ENCODE results near the gene NHSL1.
A peak's percentile ranks its signal among the peaks of the same experiment; 100 is the strongest.

Gene NHSL1

DNA sequence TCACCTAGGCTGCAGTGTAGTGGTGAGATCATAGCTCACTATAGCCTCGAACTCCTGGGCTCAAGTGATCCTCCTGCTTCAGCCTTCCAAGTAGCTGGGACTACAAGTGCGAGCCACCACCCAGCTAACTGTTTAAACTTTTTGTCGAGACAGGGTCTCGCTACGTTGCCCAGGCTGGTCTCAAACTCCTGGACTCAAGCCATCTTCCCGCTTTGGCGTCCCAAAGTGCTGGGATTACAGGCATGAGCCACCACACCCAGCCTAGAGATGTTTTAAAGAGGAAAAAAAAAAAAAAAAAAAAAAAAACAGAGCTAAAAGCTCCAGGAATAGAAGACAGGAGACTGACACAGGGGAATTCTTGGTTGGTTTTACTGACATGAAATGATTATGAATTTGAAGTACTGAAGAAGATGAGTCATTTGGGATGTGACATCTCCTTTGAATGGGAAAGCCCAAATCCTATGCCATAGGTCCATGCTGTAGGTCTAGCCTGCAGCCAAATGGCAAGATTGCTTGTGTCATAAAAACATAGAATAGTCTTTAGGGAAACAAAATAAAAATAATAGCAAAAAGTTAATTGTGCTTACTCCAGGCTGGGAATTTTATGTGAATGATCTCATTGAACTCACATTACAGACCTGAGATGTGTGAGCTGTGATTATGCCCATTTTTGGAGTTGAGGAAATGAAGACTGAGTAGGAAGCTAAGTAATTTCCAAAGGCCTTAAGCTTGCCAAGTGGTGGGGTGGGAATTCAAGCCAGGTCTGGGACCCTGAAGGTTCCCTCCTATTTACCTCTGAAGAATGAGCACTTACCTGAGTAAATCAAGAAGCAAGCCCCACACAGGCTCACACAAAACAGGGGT lies 24.3 kb upstream of the NHSL1 start:
- POLR2A ChIA-PET: interaction anchor here (0.6 kb wide), 1 partner anchor 465 kb away, joined by 3 read pairs; no protein-coding TSS in a partner anchor
- peaks cover 7 to 24% (median 16%) of the 10 kb centered on the region in 4 experiments for H3K4me1 ChIP-seq (ENCODE audit: control extremely low read depth in 1 of 4, control insufficient read depth in 4 of 4, insufficient read depth in 4 of 4, low read length in 3 of 4)
- no peaks in the 10 kb centered on the region for H3K27me3 ChIP-seq (replicated peaks in 2 of 5; ENCODE audit: control insufficient read depth in 4 of 5, insufficient read depth in 5 of 5, low read length in 4 of 5)
- 97% methylated on average over 7 of the region's 7 CpGs for WGBS (ENCODE audit: insufficient coverage)
- H3K9me3 ChIP-seq (ENCODE audit: control extremely low read depth in 1 of 5, control insufficient read depth in 4 of 5, insufficient read depth in 2 of 5, low read depth in 1 of 5, low read length in 4 of 5): no peaks in the 10 kb centered on the region
- no peak overlapping the region for H3K4me3 ChIP-seq (ENCODE audit: control insufficient read depth in 1 of 7, extremely low read depth in 1 of 7, insufficient read depth in 4 of 7, low read depth in 2 of 7, low read length in 6 of 7)
- H3K27ac ChIP-seq (ENCODE audit: insufficient read depth in 1 of 2, low read depth in 1 of 2, low read length in 2 of 2, poor library complexity in 1 of 2, severe bottlenecking in 2 of 2): no peak overlapping the region
- CTCF ChIA-PET: interaction anchor here (1.1 to 2.1 kb wide), 3 partner anchors 45 to 406 kb away, joined by 3 to 6 read pairs (median 3); no protein-coding TSS in a partner anchor
- DNase-seq: no peak
- H3K36me3 ChIP-seq (ENCODE audit: control insufficient read depth in 4 of 4, insufficient read depth in 4 of 4, low read length in 3 of 4): no peaks in the 10 kb centered on the region

DNA sequence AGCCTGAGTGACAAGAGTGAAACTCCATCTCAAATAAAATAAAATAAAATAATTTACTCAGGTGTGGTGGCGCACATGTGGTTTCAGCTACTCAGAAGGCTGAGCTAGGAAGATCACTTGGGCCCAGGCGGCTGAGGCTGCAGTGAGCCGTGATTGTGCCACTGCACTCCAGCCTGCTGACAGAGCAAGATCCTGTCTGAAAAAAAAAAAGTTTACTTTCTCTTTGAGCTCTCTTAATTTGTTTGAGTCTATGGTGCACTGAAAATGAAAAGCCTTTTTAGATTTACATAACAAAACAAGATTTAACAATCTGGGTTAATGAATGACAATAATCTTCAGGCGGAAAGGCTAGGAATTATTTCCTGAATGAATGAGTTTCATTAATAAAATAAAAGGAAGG lies 23.3 kb upstream of the NHSL1 start:
- Histone ChIP-seq H3K27ac (ENCODE audit: insufficient read depth in 1 of 2, low read depth in 1 of 2, low read length in 2 of 2, poor library complexity in 1 of 2, severe bottlenecking in 2 of 2) (no peak overlapping the region), H3K36me3 (ENCODE audit: control insufficient read depth in 4 of 4, insufficient read depth in 4 of 4, low read length in 3 of 4) (no peaks in the 10 kb centered on the region), H3K9me3 (ENCODE audit: control extremely low read depth in 1 of 5, control insufficient read depth in 4 of 5, insufficient read depth in 2 of 5, low read depth in 1 of 5, low read length in 4 of 5) (peaks cover 0 to 4% (median 3%) of the 10 kb centered on the region in 5 experiments), H3K4me3 (ENCODE audit: control insufficient read depth in 1 of 7, extremely low read depth in 1 of 7, insufficient read depth in 4 of 7, low read depth in 2 of 7, low read length in 6 of 7) (peak overlapping the region in 1 of 7 experiments; percentile 4), H3K27me3 (replicated peaks in 2 of 5; ENCODE audit: control insufficient read depth in 4 of 5, insufficient read depth in 5 of 5, low read length in 4 of 5) (no peaks in the 10 kb centered on the region), H3K4me1 (ENCODE audit: control extremely low read depth in 1 of 4, control insufficient read depth in 4 of 4, insufficient read depth in 4 of 4, low read length in 3 of 4) (peaks cover 7 to 24% (median 16%) of the 10 kb centered on the region in 4 experiments)
- ChIA-PET POLR2A (no interaction called here), CTCF (interaction anchor here (1.5 kb wide), 1 partner anchor 17 kb away, joined by 3 read pairs; no protein-coding TSS in a partner anchor)
- WGBS (ENCODE audit: insufficient coverage): 63% methylated on average over 3 of the region's 4 CpGs
- DNase-seq: peak in 2 of 3 donors; percentile 58 to 67

DNA sequence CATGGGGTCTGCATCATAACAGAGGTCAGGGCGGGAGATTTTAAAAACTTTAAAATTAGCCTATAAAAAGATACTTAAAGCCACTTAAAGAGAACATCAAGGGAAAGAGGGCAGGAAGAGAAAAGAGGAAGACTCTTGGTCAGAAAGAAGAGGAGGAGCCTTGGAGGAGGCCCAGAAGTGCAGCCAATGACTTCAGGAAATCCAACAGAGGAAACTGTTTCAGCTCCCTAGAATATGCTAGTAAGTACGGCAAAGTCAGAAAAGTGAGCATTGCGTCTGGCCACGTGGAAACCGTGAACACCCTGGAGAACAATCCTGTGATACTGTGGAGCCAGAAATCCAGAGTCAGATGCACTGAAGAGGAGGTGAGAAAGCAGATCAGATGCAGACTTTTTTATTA lies 22.5 kb upstream of the NHSL1 start:
- H3K4me3 ChIP-seq (ENCODE audit: control insufficient read depth in 1 of 7, extremely low read depth in 1 of 7, insufficient read depth in 4 of 7, low read depth in 2 of 7, low read length in 6 of 7): peak overlapping the region in 5 of 7 experiments; percentile 5 to 68 (median 38)
- 0% methylated on average over 4 of the region's 5 CpGs for WGBS (ENCODE audit: insufficient coverage)
- POLR2A ChIA-PET: interaction anchor here (0.6 kb wide), 1 partner anchor 1831 kb away, joined by 3 read pairs; no protein-coding TSS in a partner anchor
- CTCF ChIA-PET: interaction anchor here (1.1 to 4.8 kb wide), 8 partner anchors 14 to 406 kb away, joined by 3 to 22 read pairs (median 3); no protein-coding TSS in a partner anchor
- DNase-seq: peak; percentile 64 to 77 (median 71)
- H3K4me1 ChIP-seq (ENCODE audit: control extremely low read depth in 1 of 4, control insufficient read depth in 4 of 4, insufficient read depth in 4 of 4, low read length in 3 of 4): peaks cover 7 to 24% (median 16%) of the 10 kb centered on the region in 4 experiments
- H3K27ac ChIP-seq (ENCODE audit: insufficient read depth in 1 of 2, low read depth in 1 of 2, low read length in 2 of 2, poor library complexity in 1 of 2, severe bottlenecking in 2 of 2): peak overlapping the region in 1 of 2 experiments; percentile 52
- H3K36me3 ChIP-seq (ENCODE audit: control insufficient read depth in 4 of 4, insufficient read depth in 4 of 4, low read length in 3 of 4): no peaks in the 10 kb centered on the region
- no peaks in the 10 kb centered on the region for H3K27me3 ChIP-seq (replicated peaks in 2 of 5; ENCODE audit: control insufficient read depth in 4 of 5, insufficient read depth in 5 of 5, low read length in 4 of 5)
- peaks cover 0 to 5% (median 4%) of the 10 kb centered on the region in 5 experiments for H3K9me3 ChIP-seq (ENCODE audit: control extremely low read depth in 1 of 5, control insufficient read depth in 4 of 5, insufficient read depth in 2 of 5, low read depth in 1 of 5, low read length in 4 of 5)

DNA sequence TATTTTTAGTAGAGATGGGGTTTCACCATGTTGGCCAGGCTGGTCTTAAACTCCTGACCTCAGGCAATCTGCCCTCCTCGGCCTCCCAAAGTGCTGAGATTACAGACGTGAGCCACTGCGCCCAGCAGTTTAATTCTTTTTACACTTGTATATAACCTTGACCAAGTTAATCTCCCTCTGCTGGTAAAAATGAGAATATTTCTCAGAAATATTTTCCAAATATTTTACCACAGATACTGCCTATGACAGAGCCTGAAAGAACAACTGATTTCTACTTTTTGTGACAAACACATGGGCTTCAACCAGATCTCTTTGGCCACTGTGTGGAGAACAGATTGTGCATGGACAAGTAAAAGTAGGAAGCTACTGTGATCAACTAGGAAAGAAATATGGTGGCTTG lies 21.2 kb upstream of the NHSL1 start:
- Histone ChIP-seq H3K36me3 (ENCODE audit: control insufficient read depth in 4 of 4, insufficient read depth in 4 of 4, low read length in 3 of 4) (no peaks in the 10 kb centered on the region), H3K4me1 (ENCODE audit: control extremely low read depth in 1 of 4, control insufficient read depth in 4 of 4, insufficient read depth in 4 of 4, low read length in 3 of 4) (peaks cover 7 to 26% (median 17%) of the 10 kb centered on the region in 4 experiments), H3K27ac (ENCODE audit: insufficient read depth in 1 of 2, low read depth in 1 of 2, low read length in 2 of 2, poor library complexity in 1 of 2, severe bottlenecking in 2 of 2) (no peak overlapping the region), H3K9me3 (ENCODE audit: control extremely low read depth in 1 of 5, control insufficient read depth in 4 of 5, insufficient read depth in 2 of 5, low read depth in 1 of 5, low read length in 4 of 5) (peaks cover 0 to 5% (median 4%) of the 10 kb centered on the region in 5 experiments), H3K4me3 (ENCODE audit: control insufficient read depth in 1 of 7, extremely low read depth in 1 of 7, insufficient read depth in 4 of 7, low read depth in 2 of 7, low read length in 6 of 7) (no peak overlapping the region), H3K27me3 (replicated peaks in 2 of 5; ENCODE audit: control insufficient read depth in 4 of 5, insufficient read depth in 5 of 5, low read length in 4 of 5) (no peaks in the 10 kb centered on the region)
- peak in 2 of 3 donors; percentile 59 for DNase-seq
- ChIA-PET POLR2A (interaction anchor here (0.6 kb wide), 1 partner anchor 47 kb away, joined by 4 read pairs; no protein-coding TSS in a partner anchor), CTCF (interaction anchor here (0.7 to 4.8 kb wide), 16 partner anchors 12 to 405 kb away, joined by 3 to 22 read pairs (median 3); no protein-coding TSS in a partner anchor)
- WGBS (ENCODE audit: insufficient coverage): 30% methylated on average over 3 of the region's 3 CpGs

DNA sequence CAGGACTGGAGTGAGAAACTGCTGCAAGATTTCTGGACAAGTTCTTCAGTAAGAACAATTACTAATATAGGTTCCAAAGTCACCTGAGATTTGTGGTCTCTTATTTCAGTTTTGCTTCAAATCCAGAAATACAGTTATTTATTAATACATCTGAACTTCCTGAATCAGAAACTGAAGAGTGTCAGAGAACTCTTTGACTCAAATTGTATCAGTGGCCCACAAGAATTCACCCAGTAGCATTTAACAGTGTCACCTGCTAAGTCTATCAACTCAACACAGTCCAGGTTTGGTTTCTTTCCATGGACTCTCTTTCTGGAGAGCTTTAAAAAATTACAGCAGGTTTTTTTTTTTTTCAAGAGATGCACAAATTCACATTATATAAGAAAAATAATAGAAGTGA lies 18.8 kb upstream of the NHSL1 start:
- H3K4me3 ChIP-seq (ENCODE audit: control insufficient read depth in 1 of 7, extremely low read depth in 1 of 7, insufficient read depth in 4 of 7, low read depth in 2 of 7, low read length in 6 of 7): no peak overlapping the region
- DNase-seq: no peak
- no peaks in the 10 kb centered on the region for H3K27me3 ChIP-seq (replicated peaks in 2 of 5; ENCODE audit: control insufficient read depth in 4 of 5, insufficient read depth in 5 of 5, low read length in 4 of 5)
- no peaks in the 10 kb centered on the region for H3K36me3 ChIP-seq (ENCODE audit: control insufficient read depth in 4 of 4, insufficient read depth in 4 of 4, low read length in 3 of 4)
- H3K4me1 ChIP-seq (ENCODE audit: control extremely low read depth in 1 of 4, control insufficient read depth in 4 of 4, insufficient read depth in 4 of 4, low read length in 3 of 4): peaks cover 7 to 29% (median 18%) of the 10 kb centered on the region in 4 experiments
- ChIA-PET CTCF (interaction anchor here (0.6 to 4.8 kb wide), 12 partner anchors 9 to 1843 kb away, joined by 3 to 22 read pairs (median 3); no protein-coding TSS in a partner anchor), POLR2A (no interaction called here)
- no peak overlapping the region for H3K27ac ChIP-seq (ENCODE audit: insufficient read depth in 1 of 2, low read depth in 1 of 2, low read length in 2 of 2, poor library complexity in 1 of 2, severe bottlenecking in 2 of 2)
- peaks cover 0 to 5% (median 4%) of the 10 kb centered on the region in 5 experiments for H3K9me3 ChIP-seq (ENCODE audit: control extremely low read depth in 1 of 5, control insufficient read depth in 4 of 5, insufficient read depth in 2 of 5, low read depth in 1 of 5, low read length in 4 of 5)

DNA sequence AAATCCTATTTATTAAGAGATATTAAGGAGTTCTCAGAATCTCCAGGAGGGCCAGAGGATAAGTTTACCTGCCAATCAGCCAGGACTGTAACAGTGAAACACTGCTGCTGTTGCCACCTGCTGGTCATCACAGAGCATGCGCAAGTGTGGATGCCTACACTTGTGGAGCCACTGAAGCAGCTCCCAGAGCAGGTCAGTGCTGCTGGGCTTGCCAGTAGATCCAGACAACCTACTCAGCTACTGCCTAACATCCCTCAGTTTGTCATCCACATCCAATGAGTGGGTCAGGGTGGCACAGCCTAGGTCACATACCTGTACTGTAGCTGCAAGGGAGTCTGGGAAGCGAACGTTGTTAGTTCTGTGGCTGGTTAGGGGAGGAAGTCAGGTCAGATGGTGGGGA lies 18.3 kb upstream of the NHSL1 start:
- WGBS (ENCODE audit: insufficient coverage): 100% methylated on average over 1 of the region's 3 CpGs
- Histone ChIP-seq H3K27me3 (replicated peaks in 2 of 5; ENCODE audit: control insufficient read depth in 4 of 5, insufficient read depth in 5 of 5, low read length in 4 of 5) (no peaks in the 10 kb centered on the region), H3K4me3 (ENCODE audit: control insufficient read depth in 1 of 7, extremely low read depth in 1 of 7, insufficient read depth in 4 of 7, low read depth in 2 of 7, low read length in 6 of 7) (no peak overlapping the region), H3K27ac (ENCODE audit: insufficient read depth in 1 of 2, low read depth in 1 of 2, low read length in 2 of 2, poor library complexity in 1 of 2, severe bottlenecking in 2 of 2) (no peak overlapping the region), H3K4me1 (ENCODE audit: control extremely low read depth in 1 of 4, control insufficient read depth in 4 of 4, insufficient read depth in 4 of 4, low read length in 3 of 4) (peaks cover 7 to 26% (median 17%) of the 10 kb centered on the region in 4 experiments), H3K9me3 (ENCODE audit: control extremely low read depth in 1 of 5, control insufficient read depth in 4 of 5, insufficient read depth in 2 of 5, low read depth in 1 of 5, low read length in 4 of 5) (peaks cover 0 to 5% (median 4%) of the 10 kb centered on the region in 5 experiments), H3K36me3 (ENCODE audit: control insufficient read depth in 4 of 4, insufficient read depth in 4 of 4, low read length in 3 of 4) (no peaks in the 10 kb centered on the region)
- POLR2A ChIA-PET: no interaction called here
- CTCF ChIA-PET: interaction anchor here (0.6 to 4.8 kb wide), 12 partner anchors 8 to 408 kb away, joined by 3 to 22 read pairs (median 4); no protein-coding TSS in a partner anchor
- DNase-seq: peak; percentile 34 to 53 (median 45)

All from common myeloid progenitor, CD34-positive (primary cell).